A673 (cell line): ENCODE results near the gene ANO2. TPM values are rescaled to one million over a fixed set of nuclear protein-coding genes. Genes with fewer than 3 reads are reported as not detected.

Source experiments
- BruUV-seq: library from RNA; stranded (reverse); fragments of 400-500 nt; replicated peaks from 2 replicates; lab custom pipeline; 2021; lab: Mats Ljungman, UMichigan
- CTCF ChIA-PET: fragments of 300-600 bp; sonication (Branson Sonifier 250); formaldehyde crosslinking; loops from one replicate; lab custom pipeline; 2022; ENCODE audit warnings: antibody characterized with exemption; lab: Charles Lee
- POLR2A ChIA-PET: fragments of 300-600 bp; sonication (Branson Sonifier 250); formaldehyde crosslinking; loops from one replicate; lab custom pipeline; 2022; ENCODE audit warnings: antibody characterized with exemption; ENCODE audit not compliant: low non-redundant PET; lab: Charles Lee
- DNase-seq: peaks from one replicate; pipeline ENCODE4 v3.0.0-alpha.2; 2015; ENCODE audit warnings: low spot score
- H3K27ac ChIP-seq: fragments of 200-600 bp; sonication (generic); 2 replicates; pipeline ENCODE4 v1.5.1; 2016; ENCODE audit warnings: mixed run types, low read depth, mild to moderate bottlenecking, mixed read lengths, antibody characterized with exemption, low read length; ENCODE audit not compliant: poor library complexity, severe bottlenecking
- H3K27me3 ChIP-seq: fragments of 200-600 bp; sonication (generic); replicated peaks from 2 replicates; pipeline ENCODE4 v1.6.1; 2017; ENCODE audit warnings: mixed run types, low read depth, mild to moderate bottlenecking, mixed read lengths, antibody characterized with exemption, low read length; ENCODE audit not compliant: insufficient read depth, poor library complexity
- H3K36me3 ChIP-seq: fragments of 200-600 bp; sonication (generic); 2 replicates; pipeline ENCODE4 v1.6.1; 2016; ENCODE audit warnings: mixed run types, mild to moderate bottlenecking, mixed read lengths, antibody characterized with exemption, low read length; ENCODE audit not compliant: insufficient read depth, poor library complexity, severe bottlenecking
- H3K4me1 ChIP-seq: fragments of 200-600 bp; sonication (generic); 2 replicates; pipeline ENCODE4 v1.6.1; 2017; ENCODE audit warnings: mixed run types, mild to moderate bottlenecking, mixed read lengths, antibody characterized with exemption, low read length; ENCODE audit not compliant: insufficient read depth, poor library complexity, severe bottlenecking
- H3K4me3 ChIP-seq: fragments of 200-600 bp; sonication (generic); 2 replicates; pipeline ENCODE4 v1.5.1; 2016; ENCODE audit warnings: low read depth, mixed run types, mild to moderate bottlenecking, mixed read lengths, low read length; ENCODE audit not compliant: poor library complexity, severe bottlenecking
- H3K9me3 ChIP-seq: fragments of 200-600 bp; sonication (generic); 2 replicates; pipeline ENCODE4 v1.6.1; 2016; ENCODE audit warnings: mixed run types, low read depth, mild to moderate bottlenecking, mixed read lengths, antibody characterized with exemption, low read length; ENCODE audit not compliant: poor library complexity, severe bottlenecking
- CTCF ChIP-seq: fragments of 300-800, 200-600 bp; sonication (generic); conservative IDR thresholded peaks from 2 replicates; pipeline ENCODE4 v1.5.1; 2017; ENCODE audit warnings: low read depth, mild to moderate bottlenecking, antibody characterized with exemption, low read length, moderate library complexity, mixed read lengths
- EZH2 ChIP-seq: fragments of 200-600 bp; sonication (generic); IDR thresholded peaks from 2 replicates; pipeline ENCODE4 v1.6.1; 2017; ENCODE audit warnings: borderline replicate concordance, low read depth, mild to moderate bottlenecking, mixed read lengths, antibody characterized with exemption, low read length; ENCODE audit not compliant: poor library complexity, severe bottlenecking
- intact Hi-C: fragments of 100-400 bp; cut with micrococcal nuclease; formaldehyde crosslinking; loops from one replicate; pipeline ENCODE4 v1.10.0; 2022; ENCODE audit not compliant: unreplicated experiment
- total RNA-seq: library from RNA; stranded (reverse); gene quantifications from 2 replicates; pipeline ENCODE4 v1.2.3, GENCODE V29; 2021

ANO2 gene
- total RNA-seq, 1 experiment from 2014 or later = not detected

- no peaks in the 10 kb centered on the region for H3K9me3 ChIP-seq
- ChIA-PET CTCF (no interaction called here), POLR2A (no interaction called here)
- H3K4me1 ChIP-seq = no peaks in the 10 kb centered on the region
- no TSS peak for BruUV-seq
- H3K27me3 ChIP-seq = peaks cover 70% of the 10 kb centered on the region
- no peak overlapping the region for H3K4me3 ChIP-seq
- no peaks in the 10 kb centered on the region for H3K36me3 ChIP-seq
- no peak for TF ChIP-seq CTCF
- TF ChIP-seq EZH2 = no peak
- intact Hi-C loops = no loop called here
- DNase-seq = no peak
- H3K27ac ChIP-seq = no peak overlapping the region
These were observed 313.6 kb downstream of the ANO2 start for GRCh38 chr12:5631497-5631896.

GRCh38 chr12:5630726-5631125 is 314.3 kb downstream of the ANO2 start:
- DNase-seq = no peak
- POLR2A ChIA-PET = no interaction called here
- no TSS peak for BruUV-seq
- no peak overlapping the region for H3K27ac ChIP-seq
- H3K27me3 ChIP-seq = peaks cover 68% of the 10 kb centered on the region
- H3K9me3 ChIP-seq = no peaks in the 10 kb centered on the region
- no peak for TF ChIP-seq EZH2
- TF ChIP-seq CTCF = no peak
- no peaks in the 10 kb centered on the region for H3K4me1 ChIP-seq
- H3K4me3 ChIP-seq = no peak overlapping the region
- CTCF ChIA-PET = no interaction called here
- no peaks in the 10 kb centered on the region for H3K36me3 ChIP-seq
- intact Hi-C loops = no loop called here

- no TSS peak for BruUV-seq
- Histone ChIP-seq H3K4me3 (no peak overlapping the region), H3K36me3 (no peaks in the 10 kb centered on the region), H3K27me3 (peaks cover 49% of the 10 kb centered on the region), H3K9me3 (no peaks in the 10 kb centered on the region), H3K27ac (no peak overlapping the region), H3K4me1 (no peaks in the 10 kb centered on the region)
- no peak for DNase-seq
- POLR2A ChIA-PET = no interaction called here
- TF ChIP-seq CTCF = no peak
- TF ChIP-seq EZH2 = no peak
- CTCF ChIA-PET = no interaction called here
- intact Hi-C loops = no loop called here
These were observed 316.6 kb downstream of the ANO2 start for GRCh38 chr12:5628501-5628900.
